ENCODE results near the gene PCCB. TPM values are rescaled to one million over a fixed set of nuclear protein-coding genes. Genes with fewer than 3 reads are reported as not detected.

The PCCB gene
- total RNA-seq, 2 experiments from 2014 or later: 39.7 to 51.5 TPM

DNA sequence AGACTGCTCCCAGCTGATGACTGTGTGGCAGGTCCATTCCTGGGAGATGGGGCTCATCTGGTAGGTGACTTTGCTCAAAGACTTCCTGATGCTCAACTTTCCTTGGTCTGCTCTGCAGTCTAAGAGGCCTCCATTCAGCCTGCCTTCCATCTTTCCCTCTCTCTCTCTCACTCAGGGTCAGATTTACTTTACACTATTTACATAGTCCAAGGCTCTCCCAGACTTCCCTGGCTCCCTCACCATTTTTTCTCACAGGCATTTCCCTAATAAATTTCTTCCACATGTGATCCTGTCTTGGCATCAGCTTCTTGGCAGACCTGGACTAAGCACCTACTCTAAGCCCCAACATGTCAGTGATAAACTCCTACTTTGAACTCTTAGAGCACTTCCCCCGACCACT lies 13.0 kb upstream of the PCCB start:
- ChIA-PET CTCF (ENCODE audit: unreplicated experiment) (no interaction called here), POLR2A (no interaction called here)
- intact Hi-C loops (cut with micrococcal nuclease; ENCODE audit: unreplicated experiment): no loop called here
- DNase-seq (ENCODE audit: low spot score): no peak
- Histone ChIP-seq H3K4me2 (ENCODE audit: low read length) (no peak overlapping the region), H3K4me3 (ENCODE audit: low read depth, low read length, poor library complexity, severe bottlenecking) (no peak overlapping the region), H3K9me3 (ENCODE audit: low read length) (no peaks in the 10 kb centered on the region), H3K79me2 (ENCODE audit: insufficient read depth, low read depth, low read length) (no peaks in the 10 kb centered on the region), H4K20me1 (ENCODE audit: insufficient read depth, low read length) (no peaks in the 10 kb centered on the region), H3K36me3 (ENCODE audit: insufficient read depth, low read length) (no peaks in the 10 kb centered on the region), H3K9me2 (ENCODE audit: insufficient read depth, low read length) (no peaks in the 10 kb centered on the region), H2AFZ (ENCODE audit: low read length) (no peak overlapping the region), H3K4me1 (ENCODE audit: insufficient read depth, low read length, poor library complexity, severe bottlenecking) (no peaks in the 10 kb centered on the region), H3K27ac (ENCODE audit: low read depth, low read length, poor library complexity, severe bottlenecking) (no peak overlapping the region)
- BruUV-seq (replicated peaks): no TSS peak
- TF ChIP-seq, protein P1, sequence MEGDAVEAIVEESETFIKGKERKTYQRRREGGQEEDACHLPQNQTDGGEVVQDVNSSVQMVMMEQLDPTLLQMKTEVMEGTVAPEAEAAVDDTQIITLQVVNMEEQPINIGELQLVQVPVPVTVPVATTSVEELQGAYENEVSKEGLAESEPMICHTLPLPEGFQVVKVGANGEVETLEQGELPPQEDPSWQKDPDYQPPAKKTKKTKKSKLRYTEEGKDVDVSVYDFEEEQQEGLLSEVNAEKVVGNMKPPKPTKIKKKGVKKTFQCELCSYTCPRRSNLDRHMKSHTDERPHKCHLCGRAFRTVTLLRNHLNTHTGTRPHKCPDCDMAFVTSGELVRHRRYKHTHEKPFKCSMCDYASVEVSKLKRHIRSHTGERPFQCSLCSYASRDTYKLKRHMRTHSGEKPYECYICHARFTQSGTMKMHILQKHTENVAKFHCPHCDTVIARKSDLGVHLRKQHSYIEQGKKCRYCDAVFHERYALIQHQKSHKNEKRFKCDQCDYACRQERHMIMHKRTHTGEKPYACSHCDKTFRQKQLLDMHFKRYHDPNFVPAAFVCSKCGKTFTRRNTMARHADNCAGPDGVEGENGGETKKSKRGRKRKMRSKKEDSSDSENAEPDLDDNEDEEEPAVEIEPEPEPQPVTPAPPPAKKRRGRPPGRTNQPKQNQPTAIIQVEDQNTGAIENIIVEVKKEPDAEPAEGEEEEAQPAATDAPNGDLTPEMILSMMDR (conservative IDR thresholded peaks at IDR 0.05; ENCODE audit: low read length): no peak
- TF ChIP-seq EZH2phosphoT487 (IDR thresholded peaks at IDR 0.05; ENCODE audit: borderline replicate concordance, low read depth, low read length): no peak

DNA sequence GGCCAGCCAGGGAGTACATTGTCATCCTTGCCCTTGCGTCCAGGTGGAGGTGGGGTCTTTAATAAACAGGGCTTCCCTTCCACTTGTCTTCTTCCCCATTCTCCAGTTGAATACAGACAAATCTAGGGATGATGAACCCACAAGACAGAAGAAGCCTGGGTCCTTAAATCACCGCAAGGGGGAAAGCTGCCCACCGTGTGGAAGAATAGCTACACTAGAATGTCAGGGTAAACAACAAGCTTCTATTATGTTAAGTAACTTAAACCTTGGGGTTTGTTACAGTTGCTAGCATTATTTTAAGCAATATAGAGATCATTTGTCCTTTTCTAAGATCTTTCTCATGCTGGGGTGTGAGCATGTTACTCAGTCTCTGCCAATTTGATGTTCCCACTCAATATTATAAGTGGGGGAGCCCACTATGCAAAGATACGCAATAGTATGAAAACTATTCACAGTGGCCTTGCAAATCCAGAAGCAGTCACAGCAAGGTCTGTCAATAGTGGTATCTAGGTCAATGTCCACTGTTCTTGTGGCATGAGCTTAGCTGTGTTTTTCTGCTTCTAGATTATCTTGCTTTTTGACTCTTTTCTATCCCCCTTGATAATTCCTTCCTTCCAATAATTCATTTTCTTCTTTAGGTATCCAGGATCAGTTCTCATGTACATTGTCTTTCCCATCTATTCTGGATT lies 12.0 kb upstream of the PCCB start:
- BruUV-seq (replicated peaks): no TSS peak
- no peak for TF ChIP-seq EZH2phosphoT487 (IDR thresholded peaks at IDR 0.05; ENCODE audit: borderline replicate concordance, low read depth, low read length)
- TF ChIP-seq, protein P1 (conservative IDR thresholded peaks at IDR 0.05; ENCODE audit: low read length): no peak
- H3K9me2 ChIP-seq (ENCODE audit: insufficient read depth, low read length): no peaks in the 10 kb centered on the region
- ChIA-PET POLR2A (interaction anchor here (0.6 to 1.6 kb wide), 2 partner anchors 9 to 41 kb away, joined by 5 to 9 read pairs; no protein-coding TSS in a partner anchor), CTCF (ENCODE audit: unreplicated experiment) (no interaction called here)
- H4K20me1 ChIP-seq (ENCODE audit: insufficient read depth, low read length): no peaks in the 10 kb centered on the region
- H2AFZ ChIP-seq (ENCODE audit: low read length): no peak overlapping the region
- H3K36me3 ChIP-seq (ENCODE audit: insufficient read depth, low read length): no peaks in the 10 kb centered on the region
- no peaks in the 10 kb centered on the region for H3K4me1 ChIP-seq (ENCODE audit: insufficient read depth, low read length, poor library complexity, severe bottlenecking)
- H3K9me3 ChIP-seq (ENCODE audit: low read length): no peaks in the 10 kb centered on the region
- H3K79me2 ChIP-seq (ENCODE audit: insufficient read depth, low read depth, low read length): no peaks in the 10 kb centered on the region
- H3K4me3 ChIP-seq (ENCODE audit: low read depth, low read length, poor library complexity, severe bottlenecking): no peak overlapping the region
- H3K4me2 ChIP-seq (ENCODE audit: low read length): no peak overlapping the region
- DNase-seq (ENCODE audit: low spot score): no peak
- H3K27ac ChIP-seq (ENCODE audit: low read depth, low read length, poor library complexity, severe bottlenecking): no peak overlapping the region
- intact Hi-C loops (cut with micrococcal nuclease; ENCODE audit: unreplicated experiment): no loop called here

DNA sequence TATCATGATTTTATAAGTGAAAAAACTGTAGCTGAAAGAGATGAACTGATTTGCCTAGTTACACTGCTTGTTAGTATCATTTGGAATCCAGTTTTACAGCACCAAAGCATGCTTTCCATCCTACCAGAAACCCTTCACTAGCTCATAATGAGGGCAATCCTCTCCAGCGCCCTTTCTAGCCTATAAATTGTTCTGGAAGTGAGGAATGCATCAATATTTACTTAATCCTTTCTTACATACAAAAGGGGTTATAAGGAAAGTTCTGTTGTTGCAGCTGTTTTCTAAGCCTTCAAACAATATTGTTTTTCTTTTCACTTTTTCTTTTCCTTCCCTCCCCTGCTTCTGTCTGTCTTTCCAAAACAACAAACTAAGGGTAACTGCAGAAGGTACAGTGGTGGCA lies 11.0 kb upstream of the PCCB start:
- Histone ChIP-seq H3K27ac (ENCODE audit: low read depth, low read length, poor library complexity, severe bottlenecking) (no peak overlapping the region), H3K36me3 (ENCODE audit: insufficient read depth, low read length) (no peaks in the 10 kb centered on the region), H3K9me3 (ENCODE audit: low read length) (no peaks in the 10 kb centered on the region), H3K4me3 (ENCODE audit: low read depth, low read length, poor library complexity, severe bottlenecking) (no peak overlapping the region), H2AFZ (ENCODE audit: low read length) (no peak overlapping the region), H4K20me1 (ENCODE audit: insufficient read depth, low read length) (no peaks in the 10 kb centered on the region), H3K9me2 (ENCODE audit: insufficient read depth, low read length) (no peaks in the 10 kb centered on the region), H3K4me2 (ENCODE audit: low read length) (no peak overlapping the region), H3K4me1 (ENCODE audit: insufficient read depth, low read length, poor library complexity, severe bottlenecking) (no peaks in the 10 kb centered on the region), H3K79me2 (ENCODE audit: insufficient read depth, low read depth, low read length) (no peaks in the 10 kb centered on the region)
- ChIA-PET CTCF (ENCODE audit: unreplicated experiment) (no interaction called here), POLR2A (interaction anchor here (1.6 to 2.4 kb wide), 2 partner anchors 8 to 10 kb away, joined by 9 to 13 read pairs; partner anchors contain the start of gene PCCB)
- TF ChIP-seq, protein P1 (conservative IDR thresholded peaks at IDR 0.05; ENCODE audit: low read length): no peak
- no peak for TF ChIP-seq EZH2phosphoT487 (IDR thresholded peaks at IDR 0.05; ENCODE audit: borderline replicate concordance, low read depth, low read length)
- DNase-seq (ENCODE audit: low spot score): no peak
- intact Hi-C loops (cut with micrococcal nuclease; ENCODE audit: unreplicated experiment): no loop called here
- no TSS peak for BruUV-seq (replicated peaks)
